GM12878 (cell line): Measurements from ENCODE around the gene RPS10. TPM values are rescaled to one million over a fixed set of nuclear protein-coding genes. Genes with fewer than 3 reads are reported as not detected.

Source experiments
- BCL11A ChIP-seq: IDR thresholded peaks from 2 replicates; pipeline ENCODE4 v1.6.1; 2011; ENCODE audit warnings: low read depth, low read length
- BMI1 ChIP-seq: fragments of 450-650 bp; IDR thresholded peaks from 2 replicates; pipeline ENCODE4 v1.6.1; 2016; ENCODE audit warnings: mild to moderate bottlenecking, moderate library complexity, borderline replicate concordance
- CBX3 ChIP-seq: fragments of 200-600 bp; sonication (generic); IDR thresholded peaks from 2 replicates; pipeline ENCODE4 v1.6.1; 2016; ENCODE audit warnings: low read depth, borderline replicate concordance
- CEBPB ChIP-seq, 2 experiments: fragments of 150-350 bp in 1 of 2; IDR thresholded peaks; 2 replicates each; pipeline ENCODE4 v1.6.1; 2012 to 2014; ENCODE audit warnings: low read depth in 2 of 2, low read length in 2 of 2, borderline replicate concordance in 1 of 2, inconsistent platforms in 1 of 2
- CHD1 ChIP-seq: IDR thresholded peaks from 2 replicates; pipeline ENCODE4 v1.6.1; 2012; ENCODE audit warnings: low read depth, low read length, improper control_type of control experiment
- ESRRA ChIP-seq: IDR thresholded peaks from 2 replicates; pipeline ENCODE4 v1.6.1; 2012; ENCODE audit warnings: mild to moderate bottlenecking, low read length, improper control_type of control experiment
- KAT2A ChIP-seq: conservative IDR thresholded peaks from 2 replicates; pipeline ENCODE4 v1.6.1; 2011; ENCODE audit warnings: low read depth, low read length; ENCODE audit not compliant: control insufficient read depth
- MTA2 ChIP-seq: fragments of 450-650 bp; IDR thresholded peaks from 2 replicates; pipeline ENCODE4 v1.6.1; 2016; ENCODE audit warnings: low read depth, mild to moderate bottlenecking, moderate library complexity
- MTA3 ChIP-seq: IDR thresholded peaks from 2 replicates; pipeline ENCODE4 v1.6.1; 2012; ENCODE audit warnings: low read length, inconsistent platforms, borderline replicate concordance
- MYC ChIP-seq: IDR thresholded peaks from 2 replicates; pipeline ENCODE4 v1.6.1; 2011; ENCODE audit warnings: mild to moderate bottlenecking, low read length, moderate library complexity, inconsistent platforms; ENCODE audit not compliant: insufficient read depth, insufficient replicate concordance, insufficient read length, severe bottlenecking
- PAX8 ChIP-seq: fragments of 450-650 bp; IDR thresholded peaks from 2 replicates; pipeline ENCODE4 v1.6.1; 2017; ENCODE audit warnings: mild to moderate bottlenecking, moderate library complexity
- POLR2AphosphoS5 ChIP-seq: IDR thresholded peaks from 2 replicates; pipeline ENCODE4 v1.6.1; 2011; ENCODE audit warnings: mild to moderate bottlenecking, low read length, inconsistent platforms
- RAD51 ChIP-seq: fragments of 450-650 bp; IDR thresholded peaks from 2 replicates; pipeline ENCODE4 v1.6.1; 2016; ENCODE audit warnings: moderate library complexity, mild to moderate bottlenecking, inconsistent platforms
- RCOR1 ChIP-seq: conservative IDR thresholded peaks from 2 replicates; pipeline ENCODE4 v1.6.1; 2012; ENCODE audit warnings: low read depth, low read length, improper control_type of control experiment
- SMAD1 ChIP-seq: fragments of 450-650 bp; IDR thresholded peaks from 2 replicates; pipeline ENCODE4 v1.6.1; 2018; ENCODE audit warnings: mild to moderate bottlenecking, low read depth; ENCODE audit not compliant: partially characterized antibody
- SP1 ChIP-seq: IDR thresholded peaks from one replicate; pipeline ENCODE4 v1.6.1; 2011; ENCODE audit warnings: low read depth, low read length
- STAT3 ChIP-seq: IDR thresholded peaks from 2 replicates; pipeline ENCODE4 v1.6.1; 2011; ENCODE audit warnings: low read depth, low read length, improper control_type of control experiment
- polyA plus RNA-seq, 11 experiments: library from polyadenylated mRNA; depleted of rRNA in 4 of 11; unstranded in 6 of 11; stranded (reverse) in 5 of 11; fragments of >200 nt; fragmentation: Nextera tagmentation in 4 of 11; fragmentation: Illumina TruSeq in 1 of 11; extraction: Ambion mirVana in 4 of 11; extraction: Trizol in 1 of 11; gene quantifications; 1 replicate in 1 of 11; 2 replicates in 10 of 11; pipeline versions ENCODE4 v1.2.1 to v1.2.3, GENCODE V29; 2011 to 2016; ENCODE audit warnings: inconsistent platforms in 2 of 11, missing spikeins in 2 of 11, low read depth in 1 of 11
- total RNA-seq, 4 experiments: library from RNA; depleted of rRNA in 3 of 4; stranded (reverse); fragments of >200 nt in 3 of 4; fragmentation: Illumina TruSeq in 1 of 4; extraction: Trizol in 1 of 4; gene quantifications; 2 replicates each; pipeline versions ENCODE4 v1.2.1 to v1.2.3, GENCODE V29; 2013 to 2021
- TF ChIP-seq, protein P1 (sequence below): IDR thresholded peaks from 2 replicates; pipeline ENCODE4 v1.6.1; 2012; ENCODE audit warnings: low read depth, low read length, improper control_type of control experiment
- TF ChIP-seq, protein P2 (sequence below): fragments of 450-650 bp; formaldehyde crosslinking; IDR thresholded peaks from 2 replicates; pipeline ENCODE4 v1.4.0; 2020; ENCODE audit warnings: mild to moderate bottlenecking, moderate library complexity
- TF ChIP-seq, protein P3 (sequence below): IDR thresholded peaks from 2 replicates; pipeline ENCODE4 v1.6.1; 2012; ENCODE audit warnings: low read length, inconsistent platforms
- TF ChIP-seq, protein P4 (sequence below): fragments of 450-650 bp; IDR thresholded peaks from 2 replicates; pipeline ENCODE4 v1.6.1; 2016; ENCODE audit warnings: mild to moderate bottlenecking, moderate library complexity, borderline replicate concordance

Gene RPS10
- total and polyA plus RNA-seq, 10 of the 15 experiments (the other 5 are each of a cell fraction or from before 2014, with no cell fraction given) = 1,546 to 3,970 (median 2,813) TPM

DNA sequence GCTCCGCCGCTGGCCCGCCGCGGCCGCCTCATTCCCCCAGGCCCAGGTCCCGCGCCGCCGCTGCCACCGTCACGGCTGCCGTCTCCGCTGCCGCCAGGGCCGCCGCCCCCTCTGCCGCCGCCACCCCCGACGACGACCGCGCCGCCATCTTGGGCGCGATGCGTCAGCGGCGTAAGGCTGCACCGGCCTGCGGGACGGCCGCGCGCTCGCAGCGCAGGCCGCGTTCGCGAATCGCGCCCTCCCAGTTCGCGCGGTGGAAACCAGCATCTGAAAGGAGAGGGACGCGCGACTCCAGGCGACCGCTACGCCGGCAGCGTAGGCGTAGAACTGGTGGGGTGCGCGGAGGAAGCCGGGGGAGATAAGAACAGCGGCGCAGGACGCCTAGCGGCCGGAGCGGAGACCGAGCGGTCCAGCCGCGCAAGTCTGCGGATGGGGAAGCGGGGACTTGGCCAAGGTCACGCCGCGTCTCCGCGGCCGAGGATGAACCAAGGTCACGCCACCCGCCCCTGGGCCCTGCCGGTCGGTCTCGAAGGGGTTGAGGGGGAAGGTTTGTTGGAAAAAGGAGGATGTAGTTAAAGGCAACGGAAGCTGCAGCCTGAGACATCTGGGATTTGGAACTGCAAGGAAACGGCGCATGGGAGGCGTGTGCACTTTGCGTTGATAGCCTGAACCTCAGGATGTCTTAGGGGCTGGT lies 33.2 kb downstream of the RPS10 start, which contains the start of gene NUDT3 (continued):
- TF ChIP-seq BMI1 (no peak), CEBPB (IDR thresholded peaks at IDR 0.05; ENCODE audit: borderline replicate concordance in 1 of 2, low read depth in 2 of 2, low read length in 2 of 2) (no peak), POLR2AphosphoS5 (no peak; the same call in 1 of the 2 replicates), BCL11A (no peak), RAD51 (no peak), SP1 (no peak), KAT2A (no peak), SMAD1 (no peak), STAT3 (0 out of 2 replicates have a peak, but pooled peaks have one; percentile 35), PAX8 (no peak), CHD1 (no peak), RCOR1 (peak; percentile 89; the same call in 1 of the 2 replicates), CBX3 (no peak), MTA2 (no peak), MYC (no peak), MTA3 (no peak), ESRRA (peak; percentile 99)
- TF ChIP-seq, protein P1, sequence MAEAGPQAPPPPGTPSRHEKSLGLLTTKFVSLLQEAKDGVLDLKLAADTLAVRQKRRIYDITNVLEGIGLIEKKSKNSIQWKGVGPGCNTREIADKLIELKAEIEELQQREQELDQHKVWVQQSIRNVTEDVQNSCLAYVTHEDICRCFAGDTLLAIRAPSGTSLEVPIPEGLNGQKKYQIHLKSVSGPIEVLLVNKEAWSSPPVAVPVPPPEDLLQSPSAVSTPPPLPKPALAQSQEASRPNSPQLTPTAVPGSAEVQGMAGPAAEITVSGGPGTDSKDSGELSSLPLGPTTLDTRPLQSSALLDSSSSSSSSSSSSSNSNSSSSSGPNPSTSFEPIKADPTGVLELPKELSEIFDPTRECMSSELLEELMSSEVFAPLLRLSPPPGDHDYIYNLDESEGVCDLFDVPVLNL = no peak
- TF ChIP-seq, protein P2, sequence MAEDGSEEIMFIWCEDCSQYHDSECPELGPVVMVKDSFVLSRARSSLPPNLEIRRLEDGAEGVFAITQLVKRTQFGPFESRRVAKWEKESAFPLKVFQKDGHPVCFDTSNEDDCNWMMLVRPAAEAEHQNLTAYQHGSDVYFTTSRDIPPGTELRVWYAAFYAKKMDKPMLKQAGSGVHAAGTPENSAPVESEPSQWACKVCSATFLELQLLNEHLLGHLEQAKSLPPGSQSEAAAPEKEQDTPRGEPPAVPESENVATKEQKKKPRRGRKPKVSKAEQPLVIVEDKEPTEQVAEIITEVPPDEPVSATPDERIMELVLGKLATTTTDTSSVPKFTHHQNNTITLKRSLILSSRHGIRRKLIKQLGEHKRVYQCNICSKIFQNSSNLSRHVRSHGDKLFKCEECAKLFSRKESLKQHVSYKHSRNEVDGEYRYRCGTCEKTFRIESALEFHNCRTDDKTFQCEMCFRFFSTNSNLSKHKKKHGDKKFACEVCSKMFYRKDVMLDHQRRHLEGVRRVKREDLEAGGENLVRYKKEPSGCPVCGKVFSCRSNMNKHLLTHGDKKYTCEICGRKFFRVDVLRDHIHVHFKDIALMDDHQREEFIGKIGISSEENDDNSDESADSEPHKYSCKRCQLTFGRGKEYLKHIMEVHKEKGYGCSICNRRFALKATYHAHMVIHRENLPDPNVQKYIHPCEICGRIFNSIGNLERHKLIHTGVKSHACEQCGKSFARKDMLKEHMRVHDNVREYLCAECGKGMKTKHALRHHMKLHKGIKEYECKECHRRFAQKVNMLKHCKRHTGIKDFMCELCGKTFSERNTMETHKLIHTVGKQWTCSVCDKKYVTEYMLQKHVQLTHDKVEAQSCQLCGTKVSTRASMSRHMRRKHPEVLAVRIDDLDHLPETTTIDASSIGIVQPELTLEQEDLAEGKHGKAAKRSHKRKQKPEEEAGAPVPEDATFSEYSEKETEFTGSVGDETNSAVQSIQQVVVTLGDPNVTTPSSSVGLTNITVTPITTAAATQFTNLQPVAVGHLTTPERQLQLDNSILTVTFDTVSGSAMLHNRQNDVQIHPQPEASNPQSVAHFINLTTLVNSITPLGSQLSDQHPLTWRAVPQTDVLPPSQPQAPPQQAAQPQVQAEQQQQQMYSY (CRISPR knock-in tag) = no peak
- TF ChIP-seq, protein P3, sequence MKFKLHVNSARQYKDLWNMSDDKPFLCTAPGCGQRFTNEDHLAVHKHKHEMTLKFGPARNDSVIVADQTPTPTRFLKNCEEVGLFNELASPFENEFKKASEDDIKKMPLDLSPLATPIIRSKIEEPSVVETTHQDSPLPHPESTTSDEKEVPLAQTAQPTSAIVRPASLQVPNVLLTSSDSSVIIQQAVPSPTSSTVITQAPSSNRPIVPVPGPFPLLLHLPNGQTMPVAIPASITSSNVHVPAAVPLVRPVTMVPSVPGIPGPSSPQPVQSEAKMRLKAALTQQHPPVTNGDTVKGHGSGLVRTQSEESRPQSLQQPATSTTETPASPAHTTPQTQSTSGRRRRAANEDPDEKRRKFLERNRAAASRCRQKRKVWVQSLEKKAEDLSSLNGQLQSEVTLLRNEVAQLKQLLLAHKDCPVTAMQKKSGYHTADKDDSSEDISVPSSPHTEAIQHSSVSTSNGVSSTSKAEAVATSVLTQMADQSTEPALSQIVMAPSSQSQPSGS = no peak
- TF ChIP-seq, protein P4, sequence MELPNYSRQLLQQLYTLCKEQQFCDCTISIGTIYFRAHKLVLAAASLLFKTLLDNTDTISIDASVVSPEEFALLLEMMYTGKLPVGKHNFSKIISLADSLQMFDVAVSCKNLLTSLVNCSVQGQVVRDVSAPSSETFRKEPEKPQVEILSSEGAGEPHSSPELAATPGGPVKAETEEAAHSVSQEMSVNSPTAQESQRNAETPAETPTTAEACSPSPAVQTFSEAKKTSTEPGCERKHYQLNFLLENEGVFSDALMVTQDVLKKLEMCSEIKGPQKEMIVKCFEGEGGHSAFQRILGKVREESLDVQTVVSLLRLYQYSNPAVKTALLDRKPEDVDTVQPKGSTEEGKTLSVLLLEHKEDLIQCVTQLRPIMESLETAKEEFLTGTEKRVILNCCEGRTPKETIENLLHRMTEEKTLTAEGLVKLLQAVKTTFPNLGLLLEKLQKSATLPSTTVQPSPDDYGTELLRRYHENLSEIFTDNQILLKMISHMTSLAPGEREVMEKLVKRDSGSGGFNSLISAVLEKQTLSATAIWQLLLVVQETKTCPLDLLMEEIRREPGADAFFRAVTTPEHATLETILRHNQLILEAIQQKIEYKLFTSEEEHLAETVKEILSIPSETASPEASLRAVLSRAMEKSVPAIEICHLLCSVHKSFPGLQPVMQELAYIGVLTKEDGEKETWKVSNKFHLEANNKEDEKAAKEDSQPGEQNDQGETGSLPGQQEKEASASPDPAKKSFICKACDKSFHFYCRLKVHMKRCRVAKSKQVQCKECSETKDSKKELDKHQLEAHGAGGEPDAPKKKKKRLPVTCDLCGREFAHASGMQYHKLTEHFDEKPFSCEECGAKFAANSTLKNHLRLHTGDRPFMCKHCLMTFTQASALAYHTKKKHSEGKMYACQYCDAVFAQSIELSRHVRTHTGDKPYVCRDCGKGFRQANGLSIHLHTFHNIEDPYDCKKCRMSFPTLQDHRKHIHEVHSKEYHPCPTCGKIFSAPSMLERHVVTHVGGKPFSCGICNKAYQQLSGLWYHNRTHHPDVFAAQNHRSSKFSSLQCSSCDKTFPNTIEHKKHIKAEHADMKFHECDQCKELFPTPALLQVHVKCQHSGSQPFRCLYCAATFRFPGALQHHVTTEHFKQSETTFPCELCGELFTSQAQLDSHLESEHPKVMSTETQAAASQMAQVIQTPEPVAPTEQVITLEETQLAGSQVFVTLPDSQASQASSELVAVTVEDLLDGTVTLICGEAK = no peak
